ENCODE data around the gene CHN2. TPM values are rescaled to one million over a fixed set of nuclear protein-coding genes. Genes with fewer than 3 reads are reported as not detected.

CHN2 gene
- total RNA-seq, 1 experiment from 2014 or later, result not detected

DNA sequence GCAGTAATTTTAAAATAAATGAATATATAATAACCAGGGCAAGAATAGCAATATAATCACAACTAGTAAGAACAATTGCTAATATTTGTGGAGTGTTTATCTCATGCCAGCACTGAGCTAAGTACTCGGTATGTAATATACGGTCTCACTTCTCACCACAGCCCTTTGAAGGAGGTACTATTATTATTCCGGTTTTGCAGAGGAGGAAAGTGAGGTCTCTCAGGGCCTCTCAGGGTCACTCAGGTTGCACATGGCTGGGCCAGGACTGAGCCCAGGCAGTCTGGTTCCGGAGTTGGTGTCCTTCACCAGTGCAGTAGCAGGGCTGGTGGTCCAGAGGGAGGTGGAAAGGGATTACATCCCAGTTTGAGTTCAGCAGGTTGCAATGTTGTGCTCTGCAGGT is 80.9 kb downstream of the CHN2 start:
- Histone ChIP-seq H2AFZ (no peak overlapping the region), H3K9me3 (ENCODE audit: insufficient read depth, low read depth) (no peaks in the 10 kb centered on the region), H3K4me1 (replicated peaks; ENCODE audit: insufficient read depth) (peaks cover 7% of the 10 kb centered on the region; the same call in 1 of the 2 replicates), H3K36me3 (ENCODE audit: low read depth) (no peaks in the 10 kb centered on the region), H3K27ac (no peak overlapping the region), H4K20me1 (ENCODE audit: insufficient read depth) (no peaks in the 10 kb centered on the region), H3K4me3 (no peak overlapping the region), H3K4me2 (no peak overlapping the region), H3K9me2 (ENCODE audit: insufficient read depth) (no peaks in the 10 kb centered on the region), H3F3A (ENCODE audit: insufficient read depth, low read depth) (no peaks in the 10 kb centered on the region), H3K79me2 (ENCODE audit: low read depth) (no peaks in the 10 kb centered on the region), H3K27me3 (ENCODE audit: insufficient read depth, low read depth) (0 out of 2 replicates have a peak, but pooled peaks cover 6% of the 10 kb centered on the region)
- ChIA-PET CTCF (no interaction called here), POLR2A (ENCODE audit: unreplicated experiment) (no interaction called here)
- DNase-seq, result no peak
- no TSS peak for BruUV-seq (replicated peaks)
- no peak for TF ChIP-seq EZH2 (IDR thresholded peaks at IDR 0.05; ENCODE audit: low read depth)
- TF ChIP-seq, protein P1, sequence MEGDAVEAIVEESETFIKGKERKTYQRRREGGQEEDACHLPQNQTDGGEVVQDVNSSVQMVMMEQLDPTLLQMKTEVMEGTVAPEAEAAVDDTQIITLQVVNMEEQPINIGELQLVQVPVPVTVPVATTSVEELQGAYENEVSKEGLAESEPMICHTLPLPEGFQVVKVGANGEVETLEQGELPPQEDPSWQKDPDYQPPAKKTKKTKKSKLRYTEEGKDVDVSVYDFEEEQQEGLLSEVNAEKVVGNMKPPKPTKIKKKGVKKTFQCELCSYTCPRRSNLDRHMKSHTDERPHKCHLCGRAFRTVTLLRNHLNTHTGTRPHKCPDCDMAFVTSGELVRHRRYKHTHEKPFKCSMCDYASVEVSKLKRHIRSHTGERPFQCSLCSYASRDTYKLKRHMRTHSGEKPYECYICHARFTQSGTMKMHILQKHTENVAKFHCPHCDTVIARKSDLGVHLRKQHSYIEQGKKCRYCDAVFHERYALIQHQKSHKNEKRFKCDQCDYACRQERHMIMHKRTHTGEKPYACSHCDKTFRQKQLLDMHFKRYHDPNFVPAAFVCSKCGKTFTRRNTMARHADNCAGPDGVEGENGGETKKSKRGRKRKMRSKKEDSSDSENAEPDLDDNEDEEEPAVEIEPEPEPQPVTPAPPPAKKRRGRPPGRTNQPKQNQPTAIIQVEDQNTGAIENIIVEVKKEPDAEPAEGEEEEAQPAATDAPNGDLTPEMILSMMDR (conservative IDR thresholded peaks at IDR 0.05), result no peak
- intact Hi-C loops (cut with micrococcal nuclease; ENCODE audit: unreplicated experiment), result no loop called here

DNA sequence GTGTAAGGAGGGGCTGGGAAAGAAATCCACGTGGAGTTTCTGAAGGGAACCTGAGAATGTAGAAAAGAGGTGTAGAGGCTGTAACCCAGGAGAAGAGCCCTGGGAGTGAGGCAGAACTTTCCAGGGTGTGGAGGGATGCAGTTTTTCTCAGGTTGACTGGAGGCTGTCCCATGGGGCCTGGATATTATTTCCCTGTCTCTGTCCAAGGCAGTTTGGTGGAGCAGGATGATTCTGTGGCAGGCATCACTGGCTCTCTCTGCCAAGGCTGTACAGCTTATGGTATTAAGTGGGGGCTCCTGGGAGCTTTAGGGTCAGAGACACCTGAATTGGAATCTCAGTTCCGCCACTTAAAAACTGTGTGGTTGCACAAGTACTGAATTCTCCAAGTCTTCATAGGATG is 81.6 kb downstream of the CHN2 start:
- Histone ChIP-seq H3K9me2 (ENCODE audit: insufficient read depth) (no peaks in the 10 kb centered on the region), H3K4me1 (replicated peaks; ENCODE audit: insufficient read depth) (0 out of 2 replicates have a peak, but pooled peaks cover under 1% of the 10 kb centered on the region), H3K4me3 (no peak overlapping the region), H2AFZ (no peak overlapping the region), H3K79me2 (ENCODE audit: low read depth) (no peaks in the 10 kb centered on the region), H3K4me2 (no peak overlapping the region), H4K20me1 (ENCODE audit: insufficient read depth) (no peaks in the 10 kb centered on the region), H3K9me3 (ENCODE audit: insufficient read depth, low read depth) (no peaks in the 10 kb centered on the region), H3K27me3 (ENCODE audit: insufficient read depth, low read depth) (0 out of 2 replicates have a peak, but pooled peaks cover 6% of the 10 kb centered on the region), H3F3A (ENCODE audit: insufficient read depth, low read depth) (no peaks in the 10 kb centered on the region), H3K36me3 (ENCODE audit: low read depth) (no peaks in the 10 kb centered on the region), H3K27ac (no peak overlapping the region)
- ChIA-PET POLR2A (ENCODE audit: unreplicated experiment) (no interaction called here), CTCF (no interaction called here)
- BruUV-seq (replicated peaks), result no TSS peak
- intact Hi-C loops (cut with micrococcal nuclease; ENCODE audit: unreplicated experiment), result no loop called here
- DNase-seq, result no peak
- no peak for TF ChIP-seq EZH2 (IDR thresholded peaks at IDR 0.05; ENCODE audit: low read depth)
- TF ChIP-seq, protein P1 (conservative IDR thresholded peaks at IDR 0.05), result no peak

DNA sequence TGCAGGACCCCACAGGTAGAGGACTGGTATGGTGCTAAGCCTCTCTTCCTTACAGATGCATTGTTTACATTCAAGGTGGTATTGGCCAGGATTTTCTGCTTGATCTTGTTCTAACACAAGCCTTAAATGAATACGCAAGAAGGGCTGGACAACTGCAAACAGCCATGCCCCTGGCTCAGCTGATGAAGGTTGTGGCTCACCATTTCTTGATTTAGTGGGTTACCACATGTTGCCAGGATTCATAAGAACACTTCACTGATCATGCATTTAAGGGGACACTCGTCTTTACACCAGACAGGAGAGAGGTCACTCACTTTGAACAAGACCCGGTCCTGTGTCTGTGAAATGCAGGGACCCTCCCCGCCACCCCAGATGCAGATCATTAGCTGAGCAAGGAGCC is 82.2 kb downstream of the CHN2 start:
- intact Hi-C loops (cut with micrococcal nuclease; ENCODE audit: unreplicated experiment), result no loop called here
- BruUV-seq (replicated peaks), result no TSS peak
- Histone ChIP-seq H4K20me1 (ENCODE audit: insufficient read depth) (no peaks in the 10 kb centered on the region), H3K9me2 (ENCODE audit: insufficient read depth) (no peaks in the 10 kb centered on the region), H3K9me3 (ENCODE audit: insufficient read depth, low read depth) (no peaks in the 10 kb centered on the region), H3F3A (ENCODE audit: insufficient read depth, low read depth) (no peaks in the 10 kb centered on the region), H3K27ac (no peak overlapping the region), H3K4me3 (no peak overlapping the region), H3K36me3 (ENCODE audit: low read depth) (no peaks in the 10 kb centered on the region), H3K4me1 (replicated peaks; ENCODE audit: insufficient read depth) (no peaks in the 10 kb centered on the region), H3K27me3 (ENCODE audit: insufficient read depth, low read depth) (0 out of 2 replicates have a peak, but pooled peaks cover 6% of the 10 kb centered on the region), H2AFZ (no peak overlapping the region), H3K4me2 (no peak overlapping the region), H3K79me2 (ENCODE audit: low read depth) (no peaks in the 10 kb centered on the region)
- no peak for DNase-seq
- no peak for TF ChIP-seq EZH2 (IDR thresholded peaks at IDR 0.05; ENCODE audit: low read depth)
- TF ChIP-seq, protein P1 (conservative IDR thresholded peaks at IDR 0.05), result no peak
- CTCF ChIA-PET, result no interaction called here
- POLR2A ChIA-PET (ENCODE audit: unreplicated experiment), result no interaction called here

Measured in PC-9 (cell line).